SK-N-SH treated with all-trans-retinoic acid at 6 μM for 48 hours (cell line): ENCODE data around the gene KLC1.

Source experiments
- ATAC-seq: fragments of 200-7000 bp; cut with Tn5 transposase; 3 replicates; pipeline ENCODE4 v1.9.1; 2020; ENCODE audit warnings: mild to moderate bottlenecking, moderate library complexity
- ARNTL ChIP-seq: fragments of 450-650 bp; formaldehyde crosslinking; IDR thresholded peaks from 2 replicates; pipeline ENCODE4 v1.5.0; 2020; ENCODE audit warnings: low read depth, mild to moderate bottlenecking, moderate library complexity, borderline replicate concordance
- CSDC2 ChIP-seq: fragments of 250-450 bp; sonication (Bioruptor Pico); IDR thresholded peaks from 2 replicates; pipeline ENCODE4 v1.5.0; 2020; ENCODE audit warnings: mild to moderate bottlenecking, moderate library complexity
- ESRRG ChIP-seq: fragments of 250-450 bp; sonication (Bioruptor Pico); IDR thresholded peaks from 2 replicates; pipeline ENCODE4 v1.6.1; 2021; ENCODE audit warnings: mild to moderate bottlenecking
- GLIS3 ChIP-seq: fragments of 250-450 bp; sonication (Bioruptor Pico); IDR thresholded peaks from 2 replicates; pipeline ENCODE4 v1.5.0; 2020; ENCODE audit warnings: mild to moderate bottlenecking, moderate library complexity
- OSR1 ChIP-seq: fragments of 250-450 bp; sonication (Bioruptor Pico); IDR thresholded peaks from 2 replicates; pipeline ENCODE4 v1.8.0; 2022; ENCODE audit warnings: moderate library complexity, mild to moderate bottlenecking, inconsistent platforms
- PPARA ChIP-seq: fragments of 250-450 bp; sonication (Bioruptor Pico); IDR thresholded peaks from 2 replicates; pipeline ENCODE4 v1.5.0; 2020; ENCODE audit warnings: mild to moderate bottlenecking, borderline replicate concordance
- RARB ChIP-seq: fragments of 250-450 bp; sonication (Bioruptor Pico); IDR thresholded peaks from 2 replicates; pipeline ENCODE4 v1.8.0; 2021; ENCODE audit warnings: mild to moderate bottlenecking, moderate library complexity
- SNAI2 ChIP-seq: fragments of 250-450 bp; sonication (Bioruptor Pico); IDR thresholded peaks from 2 replicates; pipeline ENCODE4 v1.5.0; 2020; ENCODE audit warnings: mild to moderate bottlenecking, moderate library complexity
- TCF4 ChIP-seq: fragments of 250-450 bp; sonication (Bioruptor Pico); IDR thresholded peaks from 2 replicates; pipeline ENCODE4 v1.8.0; 2021; ENCODE audit warnings: mild to moderate bottlenecking, moderate library complexity, borderline replicate concordance
- TOX ChIP-seq: fragments of 250-450 bp; sonication (Bioruptor Pico); IDR thresholded peaks from 2 replicates; pipeline ENCODE4 v1.8.0; 2021; ENCODE audit warnings: mild to moderate bottlenecking, moderate library complexity, borderline replicate concordance
- ZFP3 ChIP-seq: fragments of 250-450 bp; sonication (Bioruptor Pico); IDR thresholded peaks from 2 replicates; pipeline ENCODE4 v1.5.0; 2020; ENCODE audit warnings: mild to moderate bottlenecking, moderate library complexity
- ZFP30 ChIP-seq: fragments of 450-650 bp; formaldehyde crosslinking; IDR thresholded peaks from 2 replicates; pipeline ENCODE4 v1.5.0; 2022; ENCODE audit warnings: mild to moderate bottlenecking, moderate library complexity
- ZNF565 ChIP-seq: fragments of 450-650 bp; formaldehyde crosslinking; conservative IDR thresholded peaks from 2 replicates; pipeline ENCODE4 v1.5.0; 2020; ENCODE audit warnings: low read depth, mild to moderate bottlenecking, moderate library complexity
- ZNF70 ChIP-seq: fragments of 450-650 bp; formaldehyde crosslinking; IDR thresholded peaks from 2 replicates; pipeline ENCODE4 v1.5.0; 2020; ENCODE audit warnings: mild to moderate bottlenecking, moderate library complexity
- ZNF8 ChIP-seq: fragments of 450-650 bp; formaldehyde crosslinking; IDR thresholded peaks from 2 replicates; pipeline ENCODE4 v1.5.0; 2020; ENCODE audit warnings: mild to moderate bottlenecking, moderate library complexity
- TF ChIP-seq, protein P1 (sequence below): fragments of 250-450 bp; sonication (Bioruptor Pico); IDR thresholded peaks from 2 replicates; pipeline ENCODE4 v1.5.1; 2020; ENCODE audit warnings: low read depth, mild to moderate bottlenecking, moderate library complexity
- TF ChIP-seq, protein P2 (sequence below): fragments of 250-450 bp; sonication (Bioruptor Pico); IDR thresholded peaks from 2 replicates; pipeline ENCODE4 v1.8.0; 2021; ENCODE audit warnings: low read depth, mild to moderate bottlenecking, moderate library complexity, borderline replicate concordance
- TF ChIP-seq, protein P3 (sequence below): fragments of 250-450 bp; sonication (Bioruptor Pico); IDR thresholded peaks from 2 replicates; pipeline ENCODE4 v1.5.1; 2021; ENCODE audit warnings: mild to moderate bottlenecking, moderate library complexity
- TF ChIP-seq, protein P4 (sequence below): fragments of 250-450 bp; sonication (Bioruptor Pico); IDR thresholded peaks from 2 replicates; pipeline ENCODE4 v1.8.0; 2020; ENCODE audit warnings: mild to moderate bottlenecking, moderate library complexity, borderline replicate concordance
- TF ChIP-seq, protein P5 (sequence below): fragments of 250-450 bp; sonication (Bioruptor Pico); IDR thresholded peaks from 2 replicates; pipeline ENCODE4 v1.5.0; 2020; ENCODE audit warnings: mild to moderate bottlenecking, moderate library complexity

The KLC1 gene

DNA sequence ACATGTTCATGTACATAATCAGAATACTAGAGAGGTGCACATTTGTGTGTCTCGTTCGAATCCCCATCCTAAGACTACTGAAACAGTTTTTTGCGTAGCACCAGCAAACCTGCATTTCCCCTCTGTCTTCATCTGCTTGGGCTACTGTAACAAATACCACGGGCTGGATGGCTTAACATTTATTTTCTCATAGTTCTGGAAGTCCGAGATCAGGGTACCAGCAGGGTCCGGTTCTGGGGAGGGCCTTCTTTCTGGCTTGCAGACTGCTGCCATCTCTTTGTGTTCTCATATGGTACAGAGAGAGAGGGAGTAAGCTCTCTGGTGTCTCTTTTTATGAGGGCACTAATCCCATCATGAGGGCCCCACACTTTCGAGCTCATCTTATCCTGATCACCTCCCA is 30.6 kb downstream of the KLC1 start (continued):
- TF ChIP-seq, protein P1, sequence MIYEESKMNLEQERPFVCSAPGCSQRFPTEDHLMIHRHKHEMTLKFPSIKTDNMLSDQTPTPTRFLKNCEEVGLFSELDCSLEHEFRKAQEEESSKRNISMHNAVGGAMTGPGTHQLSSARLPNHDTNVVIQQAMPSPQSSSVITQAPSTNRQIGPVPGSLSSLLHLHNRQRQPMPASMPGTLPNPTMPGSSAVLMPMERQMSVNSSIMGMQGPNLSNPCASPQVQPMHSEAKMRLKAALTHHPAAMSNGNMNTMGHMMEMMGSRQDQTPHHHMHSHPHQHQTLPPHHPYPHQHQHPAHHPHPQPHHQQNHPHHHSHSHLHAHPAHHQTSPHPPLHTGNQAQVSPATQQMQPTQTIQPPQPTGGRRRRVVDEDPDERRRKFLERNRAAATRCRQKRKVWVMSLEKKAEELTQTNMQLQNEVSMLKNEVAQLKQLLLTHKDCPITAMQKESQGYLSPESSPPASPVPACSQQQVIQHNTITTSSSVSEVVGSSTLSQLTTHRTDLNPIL, result no peak
- TF ChIP-seq ESRRG (CRISPR knock-in tag) (no peak), ZNF70 (no peak)

DNA sequence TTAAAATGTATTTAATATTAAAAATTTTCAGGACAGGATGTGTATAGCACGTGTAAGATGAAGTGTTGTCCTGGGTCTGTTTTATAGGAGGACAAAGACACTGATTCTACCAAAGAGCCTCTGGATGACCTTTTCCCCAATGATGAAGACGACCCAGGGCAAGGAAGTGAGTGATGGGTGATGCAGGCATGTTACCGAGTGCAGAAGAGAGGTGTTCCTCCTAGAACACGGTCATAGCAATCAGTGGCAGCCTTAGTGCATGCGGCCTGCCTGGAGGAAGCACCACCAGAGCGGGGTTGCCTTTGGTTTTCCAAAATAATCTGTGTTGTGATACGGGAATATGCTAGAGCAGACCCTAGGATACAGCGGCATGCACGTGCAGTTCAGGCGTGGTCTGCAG is 33.0 kb downstream of the KLC1 start:
- TF ChIP-seq ZNF8 (CRISPR knock-in tag) (no peak), ARNTL (CRISPR knock-in tag) (no peak), TCF4 (CRISPR knock-in tag) (no peak), ZNF565 (CRISPR knock-in tag) (no peak), ZFP3 (no peak)
- TF ChIP-seq, protein P2, sequence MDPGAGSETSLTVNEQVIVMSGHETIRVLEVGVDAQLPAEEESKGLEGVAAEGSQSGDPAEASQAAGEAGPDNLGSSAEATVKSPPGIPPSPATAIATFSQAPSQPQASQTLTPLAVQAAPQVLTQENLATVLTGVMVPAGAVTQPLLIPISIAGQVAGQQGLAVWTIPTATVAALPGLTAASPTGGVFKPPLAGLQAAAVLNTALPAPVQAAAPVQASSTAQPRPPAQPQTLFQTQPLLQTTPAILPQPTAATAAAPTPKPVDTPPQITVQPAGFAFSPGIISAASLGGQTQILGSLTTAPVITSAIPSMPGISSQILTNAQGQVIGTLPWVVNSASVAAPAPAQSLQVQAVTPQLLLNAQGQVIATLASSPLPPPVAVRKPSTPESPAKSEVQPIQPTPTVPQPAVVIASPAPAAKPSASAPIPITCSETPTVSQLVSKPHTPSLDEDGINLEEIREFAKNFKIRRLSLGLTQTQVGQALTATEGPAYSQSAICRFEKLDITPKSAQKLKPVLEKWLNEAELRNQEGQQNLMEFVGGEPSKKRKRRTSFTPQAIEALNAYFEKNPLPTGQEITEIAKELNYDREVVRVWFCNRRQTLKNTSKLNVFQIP (CRISPR knock-in tag), result no peak
- no peak for ATAC-seq

DNA sequence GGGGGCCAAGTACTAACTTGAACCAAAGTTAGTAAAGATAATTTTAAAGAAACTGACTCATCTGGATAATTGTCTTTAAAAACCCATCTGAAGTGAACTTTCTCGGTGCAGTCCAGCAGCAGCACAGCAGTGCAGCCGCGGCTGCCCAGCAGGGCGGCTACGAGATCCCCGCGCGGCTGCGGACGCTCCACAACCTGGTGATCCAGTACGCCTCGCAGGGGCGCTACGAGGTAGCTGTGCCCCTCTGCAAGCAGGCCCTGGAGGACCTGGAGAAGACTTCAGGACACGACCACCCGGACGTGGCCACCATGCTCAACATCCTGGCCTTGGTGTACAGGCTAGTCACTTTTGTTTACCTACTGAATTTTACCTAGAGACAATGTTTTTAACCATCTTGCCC is 33.6 kb downstream of the KLC1 start:
- no peak for TF ChIP-seq TCF4 (CRISPR knock-in tag)
- TF ChIP-seq SNAI2 (CRISPR knock-in tag), result no peak
- no peak for TF ChIP-seq TOX (CRISPR knock-in tag)
- TF ChIP-seq, all 23 proteins: peak for 0
- ATAC-seq, result no peak

DNA sequence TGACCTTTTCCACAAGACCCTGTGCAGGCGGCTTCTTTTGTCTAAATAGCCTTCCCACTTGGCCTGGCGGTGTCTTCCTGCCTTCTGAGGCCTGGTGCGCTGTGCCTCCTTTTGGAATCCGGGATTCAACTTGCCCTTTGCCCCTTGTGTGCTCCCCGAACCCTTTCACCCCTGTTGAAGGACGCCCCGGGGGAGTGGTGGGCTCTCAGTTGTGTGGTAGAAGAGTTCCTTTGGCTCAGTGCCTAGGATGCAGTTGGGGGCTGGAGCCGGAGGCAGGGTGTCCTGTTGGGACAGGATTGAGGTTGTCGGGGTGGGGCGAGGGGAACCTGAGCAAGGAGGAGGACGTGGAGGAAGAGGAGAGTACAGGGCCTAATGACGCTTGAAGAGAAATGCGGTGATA is 34.5 kb downstream of the KLC1 start:
- peak; percentile 18; the same call in 2 of the 3 replicates for ATAC-seq
- TF ChIP-seq, protein P3, sequence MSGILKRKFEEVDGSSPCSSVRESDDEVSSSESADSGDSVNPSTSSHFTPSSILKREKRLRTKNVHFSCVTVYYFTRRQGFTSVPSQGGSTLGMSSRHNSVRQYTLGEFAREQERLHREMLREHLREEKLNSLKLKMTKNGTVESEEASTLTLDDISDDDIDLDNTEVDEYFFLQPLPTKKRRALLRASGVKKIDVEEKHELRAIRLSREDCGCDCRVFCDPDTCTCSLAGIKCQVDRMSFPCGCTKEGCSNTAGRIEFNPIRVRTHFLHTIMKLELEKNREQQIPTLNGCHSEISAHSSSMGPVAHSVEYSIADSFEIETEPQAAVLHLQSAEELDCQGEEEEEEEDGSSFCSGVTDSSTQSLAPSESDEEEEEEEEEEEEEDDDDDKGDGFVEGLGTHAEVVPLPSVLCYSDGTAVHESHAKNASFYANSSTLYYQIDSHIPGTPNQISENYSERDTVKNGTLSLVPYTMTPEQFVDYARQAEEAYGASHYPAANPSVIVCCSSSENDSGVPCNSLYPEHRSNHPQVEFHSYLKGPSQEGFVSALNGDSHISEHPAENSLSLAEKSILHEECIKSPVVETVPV, result no peak
- TF ChIP-seq ZFP3, result no peak
- no peak for TF ChIP-seq TOX (CRISPR knock-in tag)
- TF ChIP-seq ZFP30 (CRISPR knock-in tag), result no peak

DNA sequence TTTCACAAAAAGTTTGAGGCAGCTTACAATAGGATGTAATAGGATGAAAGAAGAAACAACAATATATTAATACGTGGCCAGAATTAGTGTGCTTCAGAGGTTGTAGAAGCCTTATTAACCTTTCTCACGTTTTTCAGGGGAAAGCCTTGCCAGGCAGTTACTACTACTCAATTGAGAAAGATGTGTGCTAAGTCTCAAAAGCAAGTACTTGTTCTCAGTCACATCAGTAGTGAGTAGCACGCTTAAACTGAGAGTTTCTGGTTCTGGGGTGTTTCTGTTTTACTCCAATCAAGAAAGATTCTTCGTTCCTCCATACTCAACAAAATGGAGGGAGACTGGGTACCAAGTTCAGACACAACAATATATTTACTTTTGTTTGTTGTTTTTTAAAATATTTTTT is 38.7 kb downstream of the KLC1 start:
- TF ChIP-seq ZFP3 (no peak), CSDC2 (CRISPR knock-in tag) (no peak), SNAI2 (CRISPR knock-in tag) (no peak), OSR1 (no peak), ZNF70 (no peak), GLIS3 (CRISPR knock-in tag) (no peak), ESRRG (CRISPR knock-in tag) (no peak), ZNF565 (CRISPR knock-in tag) (no peak), RARB (CRISPR knock-in tag) (no peak), TCF4 (CRISPR knock-in tag) (no peak), ARNTL (CRISPR knock-in tag) (no peak), PPARA (CRISPR knock-in tag) (no peak)
- TF ChIP-seq, protein P4, sequence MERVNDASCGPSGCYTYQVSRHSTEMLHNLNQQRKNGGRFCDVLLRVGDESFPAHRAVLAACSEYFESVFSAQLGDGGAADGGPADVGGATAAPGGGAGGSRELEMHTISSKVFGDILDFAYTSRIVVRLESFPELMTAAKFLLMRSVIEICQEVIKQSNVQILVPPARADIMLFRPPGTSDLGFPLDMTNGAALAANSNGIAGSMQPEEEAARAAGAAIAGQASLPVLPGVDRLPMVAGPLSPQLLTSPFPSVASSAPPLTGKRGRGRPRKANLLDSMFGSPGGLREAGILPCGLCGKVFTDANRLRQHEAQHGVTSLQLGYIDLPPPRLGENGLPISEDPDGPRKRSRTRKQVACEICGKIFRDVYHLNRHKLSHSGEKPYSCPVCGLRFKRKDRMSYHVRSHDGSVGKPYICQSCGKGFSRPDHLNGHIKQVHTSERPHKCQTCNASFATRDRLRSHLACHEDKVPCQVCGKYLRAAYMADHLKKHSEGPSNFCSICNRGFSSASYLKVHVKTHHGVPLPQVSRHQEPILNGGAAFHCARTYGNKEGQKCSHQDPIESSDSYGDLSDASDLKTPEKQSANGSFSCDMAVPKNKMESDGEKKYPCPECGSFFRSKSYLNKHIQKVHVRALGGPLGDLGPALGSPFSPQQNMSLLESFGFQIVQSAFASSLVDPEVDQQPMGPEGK (CRISPR knock-in tag), result no peak
- TF ChIP-seq, protein P5, sequence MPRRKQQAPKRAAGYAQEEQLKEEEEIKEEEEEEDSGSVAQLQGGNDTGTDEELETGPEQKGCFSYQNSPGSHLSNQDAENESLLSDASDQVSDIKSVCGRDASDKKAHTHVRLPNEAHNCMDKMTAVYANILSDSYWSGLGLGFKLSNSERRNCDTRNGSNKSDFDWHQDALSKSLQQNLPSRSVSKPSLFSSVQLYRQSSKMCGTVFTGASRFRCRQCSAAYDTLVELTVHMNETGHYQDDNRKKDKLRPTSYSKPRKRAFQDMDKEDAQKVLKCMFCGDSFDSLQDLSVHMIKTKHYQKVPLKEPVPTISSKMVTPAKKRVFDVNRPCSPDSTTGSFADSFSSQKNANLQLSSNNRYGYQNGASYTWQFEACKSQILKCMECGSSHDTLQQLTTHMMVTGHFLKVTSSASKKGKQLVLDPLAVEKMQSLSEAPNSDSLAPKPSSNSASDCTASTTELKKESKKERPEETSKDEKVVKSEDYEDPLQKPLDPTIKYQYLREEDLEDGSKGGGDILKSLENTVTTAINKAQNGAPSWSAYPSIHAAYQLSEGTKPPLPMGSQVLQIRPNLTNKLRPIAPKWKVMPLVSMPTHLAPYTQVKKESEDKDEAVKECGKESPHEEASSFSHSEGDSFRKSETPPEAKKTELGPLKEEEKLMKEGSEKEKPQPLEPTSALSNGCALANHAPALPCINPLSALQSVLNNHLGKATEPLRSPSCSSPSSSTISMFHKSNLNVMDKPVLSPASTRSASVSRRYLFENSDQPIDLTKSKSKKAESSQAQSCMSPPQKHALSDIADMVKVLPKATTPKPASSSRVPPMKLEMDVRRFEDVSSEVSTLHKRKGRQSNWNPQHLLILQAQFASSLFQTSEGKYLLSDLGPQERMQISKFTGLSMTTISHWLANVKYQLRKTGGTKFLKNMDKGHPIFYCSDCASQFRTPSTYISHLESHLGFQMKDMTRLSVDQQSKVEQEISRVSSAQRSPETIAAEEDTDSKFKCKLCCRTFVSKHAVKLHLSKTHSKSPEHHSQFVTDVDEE (CRISPR knock-in tag), result no peak
- TF ChIP-seq, protein P3, result no peak
- TF ChIP-seq, protein P1, result no peak
- TF ChIP-seq, protein P2 (CRISPR knock-in tag), result no peak
- TF ChIP-seq, all 23 proteins: peak for 0
- ATAC-seq, result no peak
